Measurements from ENCODE around the gene LYPD4.

The LYPD4 gene

GRCh38 chr19:41866284-41866683, 21.8 kb upstream of the LYPD4 start:
- DNase-seq = peak; percentile 16
- TF ChIP-seq EZH2 (IDR thresholded peaks at IDR 0.05; ENCODE audit: borderline replicate concordance, low read depth, low read length, severe bottlenecking) = no peak
- TF ChIP-seq CTCF (IDR thresholded peaks at IDR 0.05; ENCODE audit: borderline replicate concordance, extremely low read depth, low read length, poor library complexity, severe bottlenecking) = no peak
- H3K36me3 ChIP-seq (ENCODE audit: insufficient read depth, low read length) = peaks cover 95% of the 10 kb centered on the region
- no peaks in the 10 kb centered on the region for H3K9me3 ChIP-seq (ENCODE audit: insufficient read depth, low read length, severe bottlenecking)
- H3K79me2 ChIP-seq (ENCODE audit: insufficient read depth, low read length) = peaks cover 89% of the 10 kb centered on the region
- H3K4me3 ChIP-seq (ENCODE audit: low read depth in 1 of 2, low read length in 2 of 2) = no peak overlapping the region
- no peak overlapping the region for H3K9ac ChIP-seq (ENCODE audit: low read depth, low read length)
- peak overlapping the region; percentile 24; the same call in 1 of the 2 replicates for H3K27ac ChIP-seq (ENCODE audit: low read length)
- H2AFZ ChIP-seq (ENCODE audit: low read depth, low read length) = no peak overlapping the region
- peak overlapping the region; percentile 47 for H3K4me2 ChIP-seq (ENCODE audit: insufficient read depth, low read length)
- ATAC-seq (ENCODE audit: insufficient read depth, low read depth) = peak; percentile 8; the same call in 1 of the 3 replicates
- H4K20me1 ChIP-seq (ENCODE audit: insufficient read depth, low read length) = peaks cover 89% of the 10 kb centered on the region
- no peaks in the 10 kb centered on the region for H3K27me3 ChIP-seq (ENCODE audit: insufficient read depth, low read length, poor library complexity)
- H3K4me1 ChIP-seq (ENCODE audit: insufficient read depth, low read length) = peaks cover 97% of the 10 kb centered on the region

- Histone ChIP-seq H3K79me2 (ENCODE audit: insufficient read depth, low read length) (peaks cover 92% of the 10 kb centered on the region), H3K36me3 (ENCODE audit: insufficient read depth, low read length) (peaks cover 86% of the 10 kb centered on the region), H3K4me1 (ENCODE audit: insufficient read depth, low read length) (peaks cover 84% of the 10 kb centered on the region), H3K27me3 (ENCODE audit: insufficient read depth, low read length, poor library complexity) (no peaks in the 10 kb centered on the region), H3K4me3 (ENCODE audit: low read depth in 1 of 2, low read length in 2 of 2) (no peak overlapping the region), H2AFZ (ENCODE audit: low read depth, low read length) (no peak overlapping the region), H3K4me2 (ENCODE audit: insufficient read depth, low read length) (peak overlapping the region; percentile 96), H3K27ac (ENCODE audit: low read length) (peak overlapping the region; percentile 2), H3K9me3 (ENCODE audit: insufficient read depth, low read length, severe bottlenecking) (no peaks in the 10 kb centered on the region), H3K9ac (ENCODE audit: low read depth, low read length) (peak overlapping the region; percentile 2; the same call in 1 of the 2 replicates), H4K20me1 (ENCODE audit: insufficient read depth, low read length) (peaks cover 82% of the 10 kb centered on the region)
- TF ChIP-seq CTCF (IDR thresholded peaks at IDR 0.05; ENCODE audit: borderline replicate concordance, extremely low read depth, low read length, poor library complexity, severe bottlenecking) (no peak), EZH2 (IDR thresholded peaks at IDR 0.05; ENCODE audit: borderline replicate concordance, low read depth, low read length, severe bottlenecking) (no peak)
- no peak for DNase-seq
- ATAC-seq (ENCODE audit: insufficient read depth, low read depth) = no peak
Measured at GRCh38 chr19:41864374-41864773, 19.9 kb upstream of the LYPD4 start.

GRCh38 chr19:41863209-41863931, 18.9 kb upstream of the LYPD4 start:
- Histone ChIP-seq H3K79me2 (ENCODE audit: insufficient read depth, low read length) (peaks cover 81% of the 10 kb centered on the region), H3K27ac (ENCODE audit: low read length) (peak overlapping the region; percentile 97), H3K4me1 (ENCODE audit: insufficient read depth, low read length) (peaks cover 81% of the 10 kb centered on the region), H3K9me3 (ENCODE audit: insufficient read depth, low read length, severe bottlenecking) (no peaks in the 10 kb centered on the region), H4K20me1 (ENCODE audit: insufficient read depth, low read length) (peaks cover 72% of the 10 kb centered on the region), H3K4me3 (ENCODE audit: low read depth in 1 of 2, low read length in 2 of 2) (peak overlapping the region in 1 of 2 experiments; percentile 78; a peak in 2 of 4 replicates), H2AFZ (ENCODE audit: low read depth, low read length) (no peak overlapping the region), H3K9ac (ENCODE audit: low read depth, low read length) (peak overlapping the region; percentile 77), H3K27me3 (ENCODE audit: insufficient read depth, low read length, poor library complexity) (no peaks in the 10 kb centered on the region), H3K36me3 (ENCODE audit: insufficient read depth, low read length) (peaks cover 76% of the 10 kb centered on the region), H3K4me2 (ENCODE audit: insufficient read depth, low read length) (peak overlapping the region; percentile 96)
- ATAC-seq (ENCODE audit: insufficient read depth, low read depth) = no peak
- no peak for DNase-seq
- TF ChIP-seq CTCF (IDR thresholded peaks at IDR 0.05; ENCODE audit: borderline replicate concordance, extremely low read depth, low read length, poor library complexity, severe bottlenecking) (no peak), EZH2 (IDR thresholded peaks at IDR 0.05; ENCODE audit: borderline replicate concordance, low read depth, low read length, severe bottlenecking) (no peak)

Data from DND-41 (cell line).